RWPE1 (cell line): ENCODE results near the gene SALL1.

Experiments used
- CTCF ChIA-PET: fragments of 350-600 bp; sonication (Branson Sonifier 250); formaldehyde crosslinking; extraction: SDS; loops from one replicate; lab custom pipeline; 2021; lab: Yijun Ruan, JAX
- POLR2A ChIA-PET: fragments of 400-600 bp; formaldehyde crosslinking; extraction: SDS; loops from one replicate; lab custom pipeline; 2020; ENCODE audit warnings: antibody characterized with exemption; ENCODE audit not compliant: low non-redundant PET; lab: Yijun Ruan, JAX
- DNase-seq: peaks from one replicate; pipeline ENCODE4 v3.0.0; 2012; ENCODE audit warnings: low spot score
- H3K27ac ChIP-seq: fragments of 450-650 bp; 2 replicates; pipeline ENCODE4 v1.5.1; 2017
- CTCF ChIP-seq: fragments of 450-650 bp; conservative IDR thresholded peaks from 2 replicates; pipeline ENCODE4 v1.5.1; 2017; ENCODE audit warnings: low read depth, mild to moderate bottlenecking

Gene SALL1

DNA sequence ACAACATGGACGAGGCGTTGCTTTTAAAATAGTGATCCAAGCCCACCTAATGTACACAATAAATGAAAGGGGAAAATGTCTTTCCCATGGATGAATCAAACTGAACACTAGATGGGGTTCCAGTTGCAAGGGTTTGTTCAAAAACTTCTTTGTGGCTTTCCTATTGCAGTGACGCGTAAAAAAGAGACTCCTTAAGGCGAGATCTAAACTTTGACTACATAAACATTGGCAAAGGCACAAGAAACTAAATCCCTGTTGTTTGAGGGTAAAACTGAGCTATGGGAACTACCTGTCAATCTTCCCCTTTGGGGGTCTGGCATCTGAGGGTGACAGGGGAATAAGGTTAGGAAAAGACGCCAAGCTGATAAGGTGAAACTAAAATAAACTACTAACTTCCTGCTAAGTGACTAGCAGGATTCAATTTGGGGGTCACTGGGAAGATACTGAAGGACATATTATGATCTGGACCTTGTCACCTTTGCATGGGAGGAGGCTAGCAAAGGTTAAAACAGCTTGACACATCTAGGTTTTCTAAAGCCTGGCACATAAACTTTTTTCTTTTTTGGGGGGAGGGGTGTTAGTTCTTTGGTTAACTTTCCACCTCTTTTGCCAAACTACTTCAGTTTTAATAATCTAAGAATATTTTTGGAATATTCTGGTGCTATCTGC, 4.7 kb downstream of the SALL1 start:
- CTCF ChIA-PET = interaction anchor here (0.5 to 0.7 kb wide), 3 partner anchors 14 to 725 kb away, joined by 3 to 5 read pairs (median 4); no protein-coding TSS in a partner anchor
- no peak for TF ChIP-seq CTCF
- H3K27ac ChIP-seq = no peak overlapping the region
- POLR2A ChIA-PET = no interaction called here
- no peak for DNase-seq

DNA sequence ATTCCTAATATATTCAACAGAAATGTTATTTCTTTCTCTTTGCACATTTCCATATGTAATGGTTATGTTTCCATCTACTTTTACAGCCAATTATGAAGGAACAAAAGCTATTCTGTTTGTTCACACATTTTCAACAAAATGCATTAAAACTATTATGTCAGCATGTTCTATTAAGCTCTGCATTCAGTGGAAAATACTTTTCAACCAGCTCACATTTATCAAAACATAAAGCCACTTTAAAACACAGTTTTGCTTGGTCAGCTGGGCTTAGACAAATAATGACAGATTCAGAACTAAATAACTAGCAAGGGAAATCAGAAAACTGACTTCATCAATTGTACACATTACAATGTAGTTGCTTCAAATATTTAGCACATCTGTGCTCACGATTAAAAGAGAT, 6.9 kb downstream of the SALL1 start:
- no peak for DNase-seq
- H3K27ac ChIP-seq = no peak overlapping the region
- no peak for TF ChIP-seq CTCF
- POLR2A ChIA-PET = no interaction called here
- CTCF ChIA-PET = interaction anchor here (0.7 kb wide), 1 partner anchor 926 kb away, joined by 3 read pairs; no protein-coding TSS in a partner anchor

DNA sequence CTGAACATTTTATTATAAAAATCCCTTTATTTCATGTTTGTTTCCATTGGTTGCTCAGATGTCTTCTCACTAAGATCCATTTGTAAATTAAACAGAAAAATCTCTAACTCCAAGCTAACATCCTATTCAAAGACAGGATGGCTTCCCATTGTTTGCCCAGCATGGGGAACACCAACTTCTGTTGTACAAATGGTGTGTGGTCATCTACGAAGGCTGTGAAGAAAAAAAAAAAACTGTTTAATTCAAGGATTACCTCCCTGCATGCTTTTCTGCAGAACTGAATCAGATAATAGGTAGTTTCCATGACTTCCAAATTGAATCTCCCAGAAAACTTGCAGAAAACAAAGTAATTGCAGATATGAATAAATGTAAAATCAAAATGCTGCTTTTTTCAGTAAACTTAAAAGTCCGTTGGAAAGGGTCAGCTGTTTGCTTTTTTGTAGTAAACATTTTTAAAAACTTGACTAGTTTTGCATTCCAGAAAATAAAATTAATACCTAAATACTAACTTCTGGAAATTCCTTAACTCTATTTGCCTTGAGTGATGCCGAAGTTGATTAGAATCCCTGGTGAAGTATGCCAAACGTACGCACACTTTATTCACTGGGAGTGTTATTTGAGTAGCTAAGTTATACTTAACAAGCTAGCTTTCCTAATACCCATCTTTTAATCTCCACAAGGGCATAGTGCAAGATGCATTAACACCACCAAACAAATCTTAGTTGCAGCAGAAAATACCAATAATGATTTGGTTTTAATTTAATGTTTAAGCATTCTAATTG, 7.7 kb downstream of the SALL1 start:
- no peak overlapping the region for H3K27ac ChIP-seq

DNA sequence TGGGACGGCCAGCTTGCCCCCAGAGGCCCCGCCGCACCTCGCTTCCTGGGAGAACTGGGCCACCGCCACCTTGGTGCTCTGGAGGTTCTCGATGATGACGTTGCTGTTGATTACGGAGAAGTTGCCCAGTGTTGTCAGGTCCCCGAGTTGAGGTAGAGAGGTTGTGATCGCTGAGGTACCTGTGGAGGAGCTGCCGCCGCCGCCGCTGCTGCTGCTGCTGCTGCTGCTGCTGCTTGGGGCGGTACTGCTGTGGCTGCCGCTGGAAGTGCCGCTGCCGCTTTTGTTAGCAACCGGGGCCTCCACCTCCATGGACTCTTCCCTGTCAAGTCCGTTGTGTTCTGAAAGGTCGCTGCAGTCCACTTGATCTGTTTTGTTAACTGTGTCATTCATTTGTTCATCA, 9.5 kb downstream of the SALL1 start:
- H3K27ac ChIP-seq = no peak overlapping the region
- DNase-seq = no peak
- ChIA-PET POLR2A (no interaction called here), CTCF (no interaction called here)
- TF ChIP-seq CTCF = no peak

More for the DNA sequence above, 7.7 kb downstream of the SALL1 start:
- POLR2A ChIA-PET = no interaction called here
- TF ChIP-seq CTCF = no peak
- CTCF ChIA-PET = interaction anchor here (0.6 to 0.7 kb wide), 3 partner anchors 25 to 927 kb away, joined by 3 to 4 read pairs (median 3); no protein-coding TSS in a partner anchor
- no peak for DNase-seq

DNA sequence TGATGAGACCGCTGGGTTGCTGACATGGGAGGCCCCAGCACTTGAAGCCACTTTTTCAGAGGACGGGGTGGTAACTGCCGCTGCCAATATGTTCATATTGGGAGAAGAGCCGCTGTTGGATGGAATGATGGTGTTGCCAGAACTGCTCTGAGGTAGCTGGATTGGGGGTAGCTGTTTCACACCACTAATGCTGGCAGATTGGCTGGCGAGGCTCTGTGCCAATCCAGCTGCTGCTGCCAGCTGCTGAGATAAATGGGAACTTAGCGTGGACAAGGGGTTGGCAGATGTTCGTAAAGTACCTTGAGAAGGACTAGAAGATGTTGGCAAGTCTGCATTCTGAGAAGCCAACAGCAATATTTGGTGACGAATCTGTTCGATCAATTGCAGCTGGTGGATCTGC, 10.0 kb downstream of the SALL1 start:
- H3K27ac ChIP-seq = no peak overlapping the region
- CTCF ChIA-PET = no interaction called here
- DNase-seq = no peak
- POLR2A ChIA-PET = no interaction called here
- no peak for TF ChIP-seq CTCF

DNA sequence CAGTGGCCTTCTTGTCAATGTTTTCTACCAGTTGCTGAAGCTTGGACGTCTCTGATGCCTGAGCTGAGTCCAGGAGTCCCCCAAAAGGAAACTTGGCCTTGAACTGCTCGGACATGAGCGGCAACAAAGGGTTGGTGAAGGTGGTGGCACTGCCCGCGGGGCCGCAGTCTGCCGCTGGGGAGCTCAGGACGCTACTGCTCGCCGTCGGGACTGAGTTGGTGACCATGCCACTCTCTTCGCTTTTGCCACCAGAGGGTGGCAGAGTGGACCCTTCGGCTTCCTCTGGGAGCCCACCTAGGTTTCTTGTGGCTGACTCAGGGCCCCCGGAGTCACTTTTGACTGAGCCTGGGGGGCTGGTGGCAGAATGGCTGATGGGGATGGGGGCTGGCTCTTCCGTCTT, 11.0 kb downstream of the SALL1 start:
- CTCF ChIA-PET = no interaction called here
- no peak for TF ChIP-seq CTCF
- DNase-seq = no peak
- no peak overlapping the region for H3K27ac ChIP-seq
- POLR2A ChIA-PET = no interaction called here
